Nephron progenitor cell (in vitro differentiated cells): ENCODE data around the gene DEXI.

Source experiments
- DNase-seq: peaks from one replicate; pipeline ENCODE4 v3.0.0; 2021
- H3K27ac Mint-ChIP-seq: 2 replicates; pipeline ENCODE4 v1.8.0; 2021; ENCODE audit warnings: mild to moderate bottlenecking, moderate library complexity, mixed read lengths
- H3K27me3 Mint-ChIP-seq: 2 replicates; pipeline ENCODE4 v1.8.0; 2021; ENCODE audit warnings: mild to moderate bottlenecking, low read depth, mixed read lengths; ENCODE audit not compliant: poor library complexity
- H3K36me3 Mint-ChIP-seq: 2 replicates; pipeline ENCODE4 v1.8.0; 2021; ENCODE audit warnings: low read depth, mixed read lengths
- H3K4me1 Mint-ChIP-seq: 2 replicates; pipeline ENCODE4 v1.8.0; 2021; ENCODE audit warnings: mixed read lengths
- H3K4me3 Mint-ChIP-seq: 2 replicates; pipeline ENCODE4 v1.8.0; 2021; ENCODE audit warnings: mild to moderate bottlenecking, moderate library complexity, mixed read lengths
- H3K9me3 Mint-ChIP-seq: 2 replicates; pipeline ENCODE4 v1.8.0; 2021; ENCODE audit warnings: mild to moderate bottlenecking, moderate library complexity, mixed read lengths
- CTCF ChIP-seq: fragments of 200-600 bp; sonication (generic); IDR thresholded peaks from 2 replicates; pipeline ENCODE4 v1.5.0; 2021; ENCODE audit warnings: antibody characterized with exemption

DEXI gene

GRCh38 chr16:10980813-10981212, 38.5 kb upstream of the DEXI start:
- peaks cover 13% of the 10 kb centered on the region for H3K36me3 Mint-ChIP-seq
- DNase-seq: no peak
- H3K9me3 Mint-ChIP-seq: no peaks in the 10 kb centered on the region
- H3K27me3 Mint-ChIP-seq: peaks cover 9% of the 10 kb centered on the region
- TF ChIP-seq CTCF: no peak
- H3K4me1 Mint-ChIP-seq: peaks cover 66% of the 10 kb centered on the region
- H3K4me3 Mint-ChIP-seq: no peak overlapping the region
- no peak overlapping the region for H3K27ac Mint-ChIP-seq

- H3K36me3 Mint-ChIP-seq: peaks cover 14% of the 10 kb centered on the region
- H3K4me3 Mint-ChIP-seq: no peak overlapping the region
- peaks cover 66% of the 10 kb centered on the region for H3K4me1 Mint-ChIP-seq
- no peaks in the 10 kb centered on the region for H3K9me3 Mint-ChIP-seq
- peaks cover 10% of the 10 kb centered on the region for H3K27me3 Mint-ChIP-seq
- no peak for TF ChIP-seq CTCF
- no peak overlapping the region for H3K27ac Mint-ChIP-seq
- no peak for DNase-seq
These were observed 37.7 kb upstream of the DEXI start for GRCh38 chr16:10979717-10980601.

GRCh38 chr16:10978871-10979446, 36.7 kb upstream of the DEXI start:
- Mint-ChIP-seq H3K4me1 (peaks cover 58% of the 10 kb centered on the region), H3K4me3 (peak overlapping the region; percentile 34)

GRCh38 chr16:10978124-10978523, 35.9 kb upstream of the DEXI start:
- Mint-ChIP-seq H3K4me3 (no peak overlapping the region), H3K9me3 (no peaks in the 10 kb centered on the region), H3K27ac (no peak overlapping the region), H3K36me3 (peaks cover 19% of the 10 kb centered on the region), H3K4me1 (peaks cover 56% of the 10 kb centered on the region), H3K27me3 (peaks cover 7% of the 10 kb centered on the region)
- DNase-seq: no peak
- no peak for TF ChIP-seq CTCF

More at GRCh38 chr16:10978871-10979446, 36.7 kb upstream of the DEXI start:
- Mint-ChIP-seq H3K36me3 (peaks cover 20% of the 10 kb centered on the region), H3K27me3 (peaks cover 12% of the 10 kb centered on the region), H3K9me3 (no peaks in the 10 kb centered on the region), H3K27ac (peak overlapping the region; percentile 62)
- TF ChIP-seq CTCF: no peak
- no peak for DNase-seq

GRCh38 chr16:10976634-10977033, 34.4 kb upstream of the DEXI start:
- H3K4me1 Mint-ChIP-seq: peaks cover 71% of the 10 kb centered on the region
- H3K9me3 Mint-ChIP-seq: no peaks in the 10 kb centered on the region
- peaks cover 7% of the 10 kb centered on the region for H3K27me3 Mint-ChIP-seq
- H3K4me3 Mint-ChIP-seq: no peak overlapping the region
- no peak overlapping the region for H3K27ac Mint-ChIP-seq
- TF ChIP-seq CTCF: no peak
- H3K36me3 Mint-ChIP-seq: peaks cover 24% of the 10 kb centered on the region
- peak; percentile 68 for DNase-seq
